ENCODE results near the gene MAPRE2.
"Not testable (repeated sequence)": the region's sequence is repeated elsewhere in the genome, so short reads cannot be mapped to it uniquely, and the experiment has no call there.

The MAPRE2 gene

DNA sequence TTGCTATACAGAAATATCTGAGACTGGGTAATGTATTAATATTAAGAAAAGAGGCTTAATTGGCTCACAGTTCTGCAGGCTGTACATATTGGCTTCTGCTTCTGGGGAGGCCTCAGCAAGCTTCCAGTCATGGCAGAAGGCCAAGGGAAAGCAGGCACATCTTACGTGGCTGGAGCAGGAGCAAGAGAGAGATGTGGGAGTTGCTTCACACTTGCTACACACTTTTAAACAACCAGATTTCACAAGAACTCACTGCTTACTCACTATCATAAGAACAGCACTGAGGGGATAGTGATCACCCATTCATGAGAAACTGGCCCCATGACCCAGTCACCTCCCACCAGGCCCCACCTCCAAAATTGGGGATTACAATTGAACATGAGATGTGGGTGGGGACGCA lies 50.6 kb downstream of the MAPRE2 start:
- DNase-seq (ENCODE audit: low read depth, low spot score), result no peak

DNA sequence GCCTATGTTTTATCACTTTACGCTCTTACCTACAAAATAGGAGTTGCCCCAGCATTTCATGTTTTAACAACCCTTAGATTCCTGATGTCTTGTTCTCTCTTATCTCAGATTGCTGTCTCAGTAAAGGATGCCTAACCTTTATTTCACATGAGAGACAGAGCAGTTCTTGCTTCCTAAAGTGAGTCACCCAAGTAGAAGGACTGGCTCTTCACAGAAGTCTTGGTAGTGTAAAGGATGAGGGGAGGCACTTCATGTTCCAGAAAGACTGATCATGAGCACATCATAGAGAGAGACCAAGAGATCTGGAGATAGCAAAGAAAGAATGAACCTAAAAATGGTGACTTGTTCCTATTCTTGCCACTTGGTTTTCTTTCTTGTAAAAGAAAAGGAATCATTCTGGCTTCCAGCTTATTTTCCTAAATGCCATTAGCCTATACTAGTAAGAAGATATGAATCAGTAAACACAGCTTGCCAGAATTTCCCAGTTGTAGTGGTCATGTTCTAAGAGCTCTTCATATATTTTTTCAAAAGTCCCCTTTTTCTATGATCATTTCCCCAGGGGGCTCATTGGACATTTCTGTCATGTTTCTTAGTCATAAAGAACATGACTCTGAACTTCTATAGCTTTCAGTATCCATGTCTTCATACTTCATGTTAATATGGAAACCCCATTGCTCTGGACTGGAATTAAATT lies 54.9 kb downstream of the MAPRE2 start:
- DNase-seq (ENCODE audit: low read depth, low spot score), result no peak

- no peak for DNase-seq (ENCODE audit: low read depth, low spot score)
Observed at GRCh38 chr18:35096677-35097011, 55.4 kb downstream of the MAPRE2 start.

GRCh38 chr18:35097195-35097594 lies 56.0 kb downstream of the MAPRE2 start:
- no peak for DNase-seq (ENCODE audit: low read depth, low spot score)

DNA sequence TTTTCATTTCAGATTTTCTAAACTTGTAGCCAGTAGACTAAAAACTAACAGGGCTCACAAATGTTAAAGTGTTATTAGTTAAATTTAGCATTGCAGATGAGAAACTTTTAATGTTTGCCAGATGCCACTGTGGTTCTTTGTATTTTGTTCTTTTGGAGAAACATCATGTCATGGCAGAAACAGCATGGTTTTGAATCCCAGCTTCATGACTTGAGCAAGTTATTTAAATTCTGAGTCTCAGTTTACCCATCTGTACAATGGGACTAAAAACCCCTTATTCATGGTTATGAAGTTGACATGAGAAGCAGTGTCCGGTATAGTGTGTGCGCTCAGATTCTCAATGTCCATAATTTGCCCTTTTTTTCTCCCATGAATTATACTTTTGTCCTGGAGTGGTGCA lies 56.5 kb downstream of the MAPRE2 start:
- DNase-seq (ENCODE audit: low read depth, low spot score), result no peak

DNA sequence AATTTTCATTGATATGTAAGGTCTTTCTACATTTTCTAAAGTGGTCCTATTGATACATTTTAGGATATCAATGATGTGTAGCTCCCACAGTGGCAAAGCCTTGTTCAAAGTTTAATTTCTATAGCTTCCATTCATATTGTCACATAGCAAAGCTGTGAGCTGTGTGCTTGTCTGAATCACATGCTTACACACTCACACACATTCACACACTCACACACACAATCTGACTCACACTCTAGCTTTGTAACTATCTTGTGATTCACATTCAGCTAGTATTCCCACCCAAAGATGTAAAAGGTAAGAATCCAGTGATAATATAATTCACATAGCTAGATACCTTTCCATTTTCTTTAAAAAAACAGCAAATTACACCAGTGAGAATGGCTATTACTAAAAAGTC lies 58.7 kb downstream of the MAPRE2 start:
- DNase-seq (ENCODE audit: low read depth, low spot score), result no peak

- DNase-seq (ENCODE audit: low read depth, low spot score), result no peak
Observed at GRCh38 chr18:35104391-35105051, 63.3 kb downstream of the MAPRE2 start.

DNA sequence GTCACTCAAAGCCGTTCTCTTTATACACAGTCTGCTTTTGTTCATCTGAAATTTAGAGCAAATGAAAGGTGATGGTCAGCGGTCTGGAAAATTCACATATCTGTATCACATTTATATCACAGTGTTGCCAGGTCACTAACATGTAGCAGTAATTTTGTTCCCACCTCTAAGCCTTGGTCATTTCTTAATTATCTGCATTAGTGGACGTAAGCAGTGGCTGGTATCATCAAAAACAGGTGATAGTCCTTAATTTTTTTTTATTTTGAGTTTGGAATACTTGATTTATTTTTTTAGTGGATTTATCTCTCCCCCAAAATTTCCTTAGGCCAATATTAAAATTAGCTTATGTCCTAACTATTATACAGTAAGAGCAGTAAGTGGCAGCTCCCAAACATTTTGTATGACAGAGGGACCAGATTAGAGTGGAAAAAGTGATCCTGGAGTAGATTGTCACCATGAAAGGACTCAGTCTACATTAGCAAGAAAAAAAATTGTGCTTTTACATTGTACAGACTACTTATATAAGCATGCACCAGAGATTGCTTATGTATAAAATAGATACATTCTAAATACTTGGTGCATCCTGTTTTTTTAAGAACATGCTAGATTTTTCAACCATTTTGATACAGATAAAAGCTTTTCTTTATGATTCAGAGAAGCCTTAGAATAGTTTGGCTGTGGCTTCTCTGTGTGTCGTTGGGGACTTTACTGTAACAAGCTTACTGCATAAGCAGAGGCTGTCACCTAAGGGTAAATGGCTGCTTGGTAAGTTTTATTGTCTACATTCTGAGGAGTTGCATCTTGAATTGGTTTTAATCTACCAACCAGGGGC lies 65.0 kb downstream of the MAPRE2 start:
- DNase-seq (ENCODE audit: low read depth, low spot score), result no peak

- DNase-seq (ENCODE audit: low read depth, low spot score), result no peak
Observed at GRCh38 chr18:35106845-35107148, 65.6 kb downstream of the MAPRE2 start.

- DNase-seq (ENCODE audit: low read depth, low spot score), result no peak
Observed at GRCh38 chr18:35107216-35107615, 66.0 kb downstream of the MAPRE2 start.

- DNase-seq (ENCODE audit: low read depth, low spot score), result not testable (repeated sequence)
Observed at GRCh38 chr18:35108088-35108487, 66.9 kb downstream of the MAPRE2 start.

DNA sequence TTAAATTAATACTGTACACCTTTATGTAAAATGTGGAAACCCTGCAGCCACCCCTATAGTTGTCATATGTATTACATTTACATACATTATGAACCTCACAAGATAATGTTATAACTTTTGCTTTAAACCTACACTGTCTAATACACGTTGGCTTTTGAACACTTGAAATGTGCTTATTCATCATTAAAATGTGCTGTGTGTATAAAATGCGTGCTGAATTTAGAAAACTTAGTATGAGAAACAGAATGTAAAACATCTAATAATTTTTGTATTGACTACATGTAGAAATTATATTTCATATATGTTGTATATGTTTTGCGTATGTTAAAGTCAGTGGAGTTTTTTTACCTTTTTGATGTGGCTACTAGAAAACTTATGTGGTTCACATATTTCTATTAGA lies 68.8 kb downstream of the MAPRE2 start:
- DNase-seq (ENCODE audit: low read depth, low spot score), result no peak

DNA sequence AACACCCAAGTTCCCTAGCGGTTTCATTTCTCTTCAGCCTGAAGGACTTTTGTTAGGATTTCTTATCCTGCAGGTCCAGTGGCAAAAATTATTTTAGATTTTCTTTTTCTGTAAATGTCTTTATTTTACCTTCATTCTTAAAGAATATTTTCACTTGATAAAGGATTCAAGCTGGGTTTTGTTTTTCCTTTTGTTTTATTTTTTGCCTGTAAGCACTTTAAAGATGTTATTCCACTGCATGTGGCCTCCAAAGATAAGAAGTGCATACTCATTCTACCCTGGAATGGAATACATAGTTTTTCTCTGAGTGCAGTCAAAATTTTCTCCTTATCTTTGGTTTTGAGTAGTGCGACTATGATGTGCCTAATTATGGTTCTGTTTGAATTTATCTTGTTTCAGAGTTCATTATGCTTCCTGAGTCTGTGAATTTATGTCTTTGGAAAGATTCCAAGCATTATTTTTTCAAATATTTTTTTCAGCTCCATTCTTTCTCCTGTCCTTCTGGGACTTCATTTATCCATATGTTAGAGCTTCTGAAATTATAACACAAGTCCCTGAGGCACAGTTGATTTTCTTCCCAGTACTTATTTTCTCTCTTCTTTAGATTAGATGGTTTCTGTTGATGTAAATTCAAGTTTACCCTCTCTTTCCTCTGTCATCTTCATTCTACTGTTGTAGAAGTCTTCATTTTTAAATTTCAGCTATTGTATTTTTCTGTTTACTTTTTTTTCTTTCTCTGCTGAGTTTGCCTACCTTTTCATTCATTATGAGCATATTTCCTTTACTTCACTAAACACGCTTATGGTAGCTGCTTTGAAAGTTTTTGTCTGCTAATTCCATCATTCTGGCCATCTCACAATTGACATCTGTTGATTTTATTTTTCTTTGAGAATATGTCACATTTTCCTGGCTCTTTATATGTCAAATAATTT lies 69.6 kb downstream of the MAPRE2 start:
- DNase-seq (ENCODE audit: low read depth, low spot score), result no peak

DNA sequence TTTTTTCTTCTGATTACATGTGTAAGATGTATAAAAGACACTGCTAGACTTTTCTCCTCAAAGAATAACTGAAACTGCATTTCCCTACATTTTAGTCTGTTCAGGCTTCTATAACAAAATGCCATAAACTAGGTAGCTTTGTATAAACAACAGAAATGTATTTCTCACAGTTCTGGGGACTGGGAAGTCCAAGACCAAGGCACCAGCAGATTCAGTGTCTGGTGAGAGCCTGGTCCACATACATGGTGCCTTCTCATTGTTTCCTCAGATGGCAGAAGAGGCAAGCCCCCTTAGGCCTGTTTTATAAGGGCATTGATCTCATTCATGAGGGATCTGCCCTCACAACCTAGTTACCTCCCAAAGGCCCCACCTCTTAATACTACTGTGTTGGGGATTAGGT lies 71.5 kb downstream of the MAPRE2 start:
- DNase-seq (ENCODE audit: low read depth, low spot score), result no peak

GRCh38 chr18:35114305-35114704 lies 73.1 kb downstream of the MAPRE2 start:
- no peak for DNase-seq (ENCODE audit: low read depth, low spot score)

DNA sequence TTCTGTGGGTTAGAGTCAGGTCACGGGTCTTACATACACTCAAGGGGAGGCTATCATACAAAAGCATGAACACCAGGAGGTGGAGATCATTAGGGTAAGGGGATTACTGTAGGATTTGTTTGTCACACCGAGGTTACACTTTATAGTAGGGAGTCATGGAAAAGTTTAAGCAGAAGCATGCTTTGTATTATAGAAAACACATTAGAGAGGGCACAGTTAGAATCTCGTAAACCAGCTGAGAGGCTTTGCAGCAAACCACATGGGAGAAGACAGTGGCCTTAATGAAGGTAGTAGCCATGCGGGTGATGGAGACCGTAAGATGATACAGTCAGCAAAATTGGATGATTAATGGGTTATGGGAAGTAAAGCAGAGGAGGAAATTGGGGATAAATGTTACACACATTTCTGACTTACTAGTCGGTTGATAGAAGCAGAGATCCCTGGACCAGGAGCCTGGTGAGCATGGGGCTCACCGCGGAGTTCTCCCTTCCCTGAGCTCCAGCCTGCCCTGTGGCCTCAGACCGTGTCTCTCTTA lies 75.6 kb downstream of the MAPRE2 start:
- no peak for DNase-seq (ENCODE audit: low read depth, low spot score)

DNA sequence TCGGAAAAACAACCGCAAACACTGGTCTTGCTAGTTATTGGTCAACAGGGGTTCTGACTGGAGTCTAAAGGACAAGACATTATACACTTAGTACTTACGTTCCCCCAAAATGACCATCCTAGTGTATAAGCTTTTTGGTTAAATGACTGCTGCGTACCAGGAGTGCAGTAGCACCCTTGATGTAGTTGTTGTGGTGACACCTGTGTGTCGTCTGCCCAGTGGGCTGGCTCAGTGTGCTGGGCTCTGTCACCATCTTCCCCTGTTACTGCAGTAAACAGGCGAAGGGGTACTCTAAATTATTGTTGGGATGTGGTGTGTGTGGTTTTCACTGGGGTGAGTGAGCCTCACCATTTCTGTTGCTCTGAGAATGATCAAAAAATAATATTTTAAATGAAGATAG lies 76.2 kb downstream of the MAPRE2 start:
- DNase-seq (ENCODE audit: low read depth, low spot score), result no peak

DNA sequence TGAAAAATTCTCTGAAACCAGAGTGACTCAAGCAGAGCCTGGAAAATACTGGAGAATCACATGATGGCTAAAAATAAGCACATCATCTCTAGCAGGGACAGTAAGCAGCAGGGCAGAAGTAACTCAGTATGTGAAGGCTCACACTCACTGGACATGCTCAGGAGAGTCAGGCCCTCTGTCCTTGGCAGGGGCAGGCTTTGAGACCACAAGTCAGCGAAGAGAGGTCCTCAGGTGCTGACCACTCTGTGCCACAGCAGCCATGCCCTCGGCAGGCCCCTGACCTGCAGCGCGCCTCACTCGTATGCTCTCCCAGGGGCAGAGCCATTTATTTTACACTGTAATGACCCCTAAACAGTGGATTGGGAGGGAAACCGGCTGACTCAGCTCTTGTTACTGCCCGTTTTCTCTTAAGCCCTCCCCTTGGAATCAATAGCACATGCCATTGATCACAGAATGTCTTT lies 76.8 kb downstream of the MAPRE2 start:
- DNase-seq (ENCODE audit: low read depth, low spot score), result no peak

- DNase-seq (ENCODE audit: low read depth, low spot score), result no peak
Observed at GRCh38 chr18:35118641-35119040, 77.4 kb downstream of the MAPRE2 start.

- no peak for DNase-seq (ENCODE audit: low read depth, low spot score)
Observed at GRCh38 chr18:35121038-35121437, 79.8 kb downstream of the MAPRE2 start.

DNA sequence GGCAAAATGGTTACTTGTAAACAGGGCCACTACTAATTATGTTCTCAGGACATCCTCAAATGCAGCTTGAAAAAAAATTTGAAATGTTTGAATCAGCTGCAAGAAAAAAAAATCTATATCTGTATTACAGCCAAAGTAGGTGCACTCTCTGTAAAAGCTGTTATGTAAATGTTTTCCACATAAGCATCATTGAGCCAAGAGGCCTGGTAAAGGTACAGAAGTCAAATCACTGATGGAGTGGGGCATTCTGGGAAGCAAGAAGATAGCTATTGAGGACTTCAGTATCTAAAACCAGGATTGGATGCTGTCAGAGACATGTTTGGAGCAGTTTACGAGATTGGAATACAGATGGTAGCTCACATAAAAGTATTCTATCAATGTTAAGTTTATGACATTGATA lies 80.3 kb downstream of the MAPRE2 start:
- DNase-seq (ENCODE audit: low read depth, low spot score), result no peak

Data from iPS DF 19.7 (cell line).